Stromal cell of bone marrow (primary cell): Measurements from ENCODE around the gene NFS1.
"Not testable (repeated sequence)": the region's sequence is repeated elsewhere in the genome, so short reads cannot be mapped to it uniquely, and the experiment has no call there.

Experiments used
- DNase-seq: peaks from one replicate; pipeline ENCODE4 v3.0.0-alpha.2; 2012; ENCODE audit warnings: low read depth

NFS1 gene

GRCh38 chr20:35729283-35729807 lies 30.2 kb upstream of the NFS1 start:
- no peak for DNase-seq

GRCh38 chr20:35726842-35727711 lies 27.9 kb upstream of the NFS1 start:
- DNase-seq, result no peak

- DNase-seq, result no peak
Observed at GRCh38 chr20:35724321-35725230, 25.4 kb upstream of the NFS1 start.

GRCh38 chr20:35723652-35724320 lies 24.6 kb upstream of the NFS1 start:
- DNase-seq, result not testable (repeated sequence)

- not testable (repeated sequence) for DNase-seq
Observed at GRCh38 chr20:35723275-35723639, 24.1 kb upstream of the NFS1 start.

- DNase-seq, result no peak
Observed at GRCh38 chr20:35721621-35722020, 22.5 kb upstream of the NFS1 start.

GRCh38 chr20:35721219-35721618 lies 22.1 kb upstream of the NFS1 start:
- DNase-seq, result no peak

GRCh38 chr20:35720165-35721123 lies 21.3 kb upstream of the NFS1 start:
- DNase-seq, result no peak

- DNase-seq, result no peak
Observed at GRCh38 chr20:35719717-35720116, 20.6 kb upstream of the NFS1 start.

GRCh38 chr20:35718972-35719635 lies 20.0 kb upstream of the NFS1 start:
- DNase-seq, result no peak

- DNase-seq, result not testable (repeated sequence)
Observed at GRCh38 chr20:35718321-35718720, 19.2 kb upstream of the NFS1 start.

GRCh38 chr20:35716330-35716729 lies 17.2 kb upstream of the NFS1 start:
- no peak for DNase-seq

- DNase-seq, result no peak
Observed at GRCh38 chr20:35715652-35716051, 16.5 kb upstream of the NFS1 start.

GRCh38 chr20:35714127-35714526 lies 15.0 kb upstream of the NFS1 start:
- DNase-seq, result no peak

- DNase-seq, result not testable (repeated sequence)
Observed at GRCh38 chr20:35713120-35713519, 14.0 kb upstream of the NFS1 start.

- no peak for DNase-seq
Observed at GRCh38 chr20:35711588-35712209, 12.5 kb upstream of the NFS1 start.

GRCh38 chr20:35710884-35711587 lies 11.9 kb upstream of the NFS1 start:
- DNase-seq, result no peak

GRCh38 chr20:35710039-35710438 lies 10.9 kb upstream of the NFS1 start:
- no peak for DNase-seq

GRCh38 chr20:35709259-35709658 lies 10.1 kb upstream of the NFS1 start:
- no peak for DNase-seq
